Astrocyte of the cerebellum (primary cell): ENCODE results near the gene MCM7.

Source experiments
- DNase-seq: peaks from one replicate; pipeline ENCODE4 v3.0.0-alpha.2; 2011; ENCODE audit warnings: low read depth
- H3K4me3 ChIP-seq: 2 replicates; pipeline ENCODE4 v1.5.1; 2011; ENCODE audit warnings: mild to moderate bottlenecking, low read depth, low read length, moderate library complexity
- in situ Hi-C: cut with HindIII; loops from 2 replicates; pipeline ENCODE4 v1.10.0; 2017; ENCODE audit warnings: low sequenced_read_pairs
- TF ChIP-seq, protein P1 (sequence below): IDR thresholded peaks from 2 replicates; pipeline ENCODE4 v1.5.1; 2012; ENCODE audit warnings: low read length, low read depth, moderate library complexity, mild to moderate bottlenecking; ENCODE audit errors: missing control alignments

Gene MCM7

GRCh38 chr7:100122067-100122466, 20.9 kb upstream of the MCM7 start:
- in situ Hi-C loops: no loop called here
- DNase-seq: no peak

GRCh38 chr7:100120733-100121036, 19.5 kb upstream of the MCM7 start:
- no peak for DNase-seq
- in situ Hi-C loops: no loop called here
- peak overlapping the region; percentile 81 for H3K4me3 ChIP-seq
- TF ChIP-seq, protein P1, sequence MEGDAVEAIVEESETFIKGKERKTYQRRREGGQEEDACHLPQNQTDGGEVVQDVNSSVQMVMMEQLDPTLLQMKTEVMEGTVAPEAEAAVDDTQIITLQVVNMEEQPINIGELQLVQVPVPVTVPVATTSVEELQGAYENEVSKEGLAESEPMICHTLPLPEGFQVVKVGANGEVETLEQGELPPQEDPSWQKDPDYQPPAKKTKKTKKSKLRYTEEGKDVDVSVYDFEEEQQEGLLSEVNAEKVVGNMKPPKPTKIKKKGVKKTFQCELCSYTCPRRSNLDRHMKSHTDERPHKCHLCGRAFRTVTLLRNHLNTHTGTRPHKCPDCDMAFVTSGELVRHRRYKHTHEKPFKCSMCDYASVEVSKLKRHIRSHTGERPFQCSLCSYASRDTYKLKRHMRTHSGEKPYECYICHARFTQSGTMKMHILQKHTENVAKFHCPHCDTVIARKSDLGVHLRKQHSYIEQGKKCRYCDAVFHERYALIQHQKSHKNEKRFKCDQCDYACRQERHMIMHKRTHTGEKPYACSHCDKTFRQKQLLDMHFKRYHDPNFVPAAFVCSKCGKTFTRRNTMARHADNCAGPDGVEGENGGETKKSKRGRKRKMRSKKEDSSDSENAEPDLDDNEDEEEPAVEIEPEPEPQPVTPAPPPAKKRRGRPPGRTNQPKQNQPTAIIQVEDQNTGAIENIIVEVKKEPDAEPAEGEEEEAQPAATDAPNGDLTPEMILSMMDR: no peak

More at GRCh38 chr7:100122067-100122466, 20.9 kb upstream of the MCM7 start:
- TF ChIP-seq, protein P1: no peak
- H3K4me3 ChIP-seq: no peak overlapping the region

- TF ChIP-seq, protein P1: no peak
- in situ Hi-C loops: no loop called here
- DNase-seq: no peak
- peak overlapping the region; percentile 81 for H3K4me3 ChIP-seq
Measured at GRCh38 chr7:100119970-100120732, 19.0 kb upstream of the MCM7 start.

DNA sequence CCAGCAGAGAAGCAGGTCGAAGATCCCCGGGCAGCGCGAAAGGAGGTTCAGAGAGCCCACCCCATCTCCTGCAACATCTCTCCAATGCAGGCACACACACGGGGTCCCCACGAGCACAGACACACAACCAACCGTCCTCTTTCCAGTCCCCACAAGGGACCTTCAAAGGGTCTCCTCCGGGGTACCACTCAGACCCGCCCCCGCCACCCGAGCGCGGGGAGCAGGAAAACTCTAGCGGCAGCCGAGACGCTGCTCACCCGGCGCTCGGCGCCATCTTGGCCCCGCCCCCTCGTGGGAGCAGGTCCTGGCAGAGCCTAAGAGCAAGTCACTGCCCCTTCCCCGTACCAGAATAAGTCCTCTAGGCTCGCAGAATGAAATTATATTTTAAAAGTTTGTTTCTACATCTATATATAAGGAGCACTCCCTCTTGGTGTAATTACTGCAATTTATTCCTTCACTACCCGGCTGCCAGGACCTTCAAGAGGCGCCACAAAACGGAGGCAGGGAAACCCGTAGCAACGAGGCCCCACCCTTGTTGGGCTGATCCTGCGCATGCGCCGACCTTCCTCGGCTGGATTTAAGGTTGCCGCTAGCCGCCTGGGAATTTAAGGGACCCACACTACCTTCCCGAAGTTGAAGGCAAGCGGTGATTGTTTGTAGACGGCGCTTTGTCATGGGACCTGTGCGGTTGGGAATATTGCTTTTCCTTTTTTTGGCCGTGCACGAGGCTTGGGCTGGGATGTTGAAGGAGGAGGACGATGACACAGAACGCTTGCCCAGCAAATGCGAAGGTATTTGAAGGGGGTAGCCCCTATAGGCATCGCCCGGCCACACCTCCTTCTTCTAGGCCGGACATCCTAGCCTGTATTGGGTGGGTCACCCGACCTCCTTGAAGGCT, 18.1 kb upstream of the MCM7 start, which contains the start of the genes CNPY4 and TAF6:
CNPY4 (plus strand) TSS at position 563 of the 898 bp plus-strand sequence; CDS start at position 674, 111 bp downstream.
TAF6 (minus strand) TSS at position 287 of the 898 bp plus-strand sequence. CDS start 5,149 bp downstream, outside the sequence.
- H3K4me3 ChIP-seq: peak within 1 kb of the TSS; percentile 81
- in situ Hi-C loops: no loop called here
- TF ChIP-seq, protein P1: no peak
- peak; percentile 92 for DNase-seq

- DNase-seq: no peak
- TF ChIP-seq, protein P1: no peak
- H3K4me3 ChIP-seq: peak overlapping the region; percentile 81
- in situ Hi-C loops: no loop called here
Measured at GRCh38 chr7:100118388-100119071, 17.3 kb upstream of the MCM7 start.

DNA sequence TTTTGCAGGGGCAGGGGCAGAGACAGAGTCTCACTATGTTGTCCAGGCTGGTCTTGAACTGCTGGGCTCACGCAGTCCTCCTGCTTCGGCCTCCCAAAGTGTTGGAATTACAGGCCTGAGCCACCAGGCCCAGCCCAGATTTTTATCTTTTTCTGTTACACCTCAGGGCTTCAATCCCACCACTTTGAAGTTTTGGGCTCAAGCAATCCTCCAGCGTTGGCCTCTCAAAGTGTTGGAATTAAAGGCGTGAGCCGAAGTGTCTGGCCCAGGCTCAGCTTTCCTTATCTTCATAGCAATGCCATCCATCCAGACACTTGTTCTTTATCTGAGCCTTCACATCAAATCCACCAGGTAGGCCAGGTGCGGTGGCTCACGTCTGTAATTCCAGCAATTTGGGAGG, 13.8 kb upstream of the MCM7 start:
- in situ Hi-C loops: no loop called here
- TF ChIP-seq, protein P1: no peak

More for the DNA sequence above, 13.8 kb upstream of the MCM7 start:
- DNase-seq: no peak
- H3K4me3 ChIP-seq: no peak overlapping the region
